ENCODE measurements around the gene KDM1B.

KDM1B gene, protein sequence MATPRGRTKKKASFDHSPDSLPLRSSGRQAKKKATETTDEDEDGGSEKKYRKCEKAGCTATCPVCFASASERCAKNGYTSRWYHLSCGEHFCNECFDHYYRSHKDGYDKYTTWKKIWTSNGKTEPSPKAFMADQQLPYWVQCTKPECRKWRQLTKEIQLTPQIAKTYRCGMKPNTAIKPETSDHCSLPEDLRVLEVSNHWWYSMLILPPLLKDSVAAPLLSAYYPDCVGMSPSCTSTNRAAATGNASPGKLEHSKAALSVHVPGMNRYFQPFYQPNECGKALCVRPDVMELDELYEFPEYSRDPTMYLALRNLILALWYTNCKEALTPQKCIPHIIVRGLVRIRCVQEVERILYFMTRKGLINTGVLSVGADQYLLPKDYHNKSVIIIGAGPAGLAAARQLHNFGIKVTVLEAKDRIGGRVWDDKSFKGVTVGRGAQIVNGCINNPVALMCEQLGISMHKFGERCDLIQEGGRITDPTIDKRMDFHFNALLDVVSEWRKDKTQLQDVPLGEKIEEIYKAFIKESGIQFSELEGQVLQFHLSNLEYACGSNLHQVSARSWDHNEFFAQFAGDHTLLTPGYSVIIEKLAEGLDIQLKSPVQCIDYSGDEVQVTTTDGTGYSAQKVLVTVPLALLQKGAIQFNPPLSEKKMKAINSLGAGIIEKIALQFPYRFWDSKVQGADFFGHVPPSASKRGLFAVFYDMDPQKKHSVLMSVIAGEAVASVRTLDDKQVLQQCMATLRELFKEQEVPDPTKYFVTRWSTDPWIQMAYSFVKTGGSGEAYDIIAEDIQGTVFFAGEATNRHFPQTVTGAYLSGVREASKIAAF
- 10.8 to 15.8 (median 13.7) reads per million in 4 donors for total RNA-seq

GRCh38 chr6:18155150-18155863 is at the start of gene KDM1B:
Gene KDM1B (plus strand): TSS chr6:18155422. CDS start chr6:18159896, 4,474 bp downstream.
- DNase-seq: peak; percentile 98 to 99 (median 98)

DNA sequence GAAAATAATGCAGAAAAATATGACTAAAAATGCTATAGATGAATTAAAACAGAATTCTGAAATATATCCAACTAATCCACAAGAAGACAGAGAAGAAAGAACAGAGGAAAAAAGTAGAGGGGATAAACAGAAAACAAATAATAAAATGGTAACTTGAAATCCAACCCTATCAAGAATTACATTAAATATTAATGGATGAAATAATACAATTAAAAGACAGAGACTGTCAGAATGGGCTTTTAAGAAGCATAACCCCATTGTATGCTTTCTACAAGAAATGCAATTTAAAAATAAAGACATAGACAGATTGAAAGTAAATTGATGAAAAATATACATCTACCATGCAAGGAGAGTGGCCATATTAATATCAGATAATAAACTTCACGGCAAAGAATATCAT is 48.2 kb upstream of the KDM1B start:
- no peak for DNase-seq

- DNase-seq: no peak
Measured at GRCh38 chr6:18110162-18110561, 45.1 kb upstream of the KDM1B start.

- DNase-seq: peak in 1 of 5 donors; percentile 74
Measured at GRCh38 chr6:18115356-18115755, 39.9 kb upstream of the KDM1B start.

DNA sequence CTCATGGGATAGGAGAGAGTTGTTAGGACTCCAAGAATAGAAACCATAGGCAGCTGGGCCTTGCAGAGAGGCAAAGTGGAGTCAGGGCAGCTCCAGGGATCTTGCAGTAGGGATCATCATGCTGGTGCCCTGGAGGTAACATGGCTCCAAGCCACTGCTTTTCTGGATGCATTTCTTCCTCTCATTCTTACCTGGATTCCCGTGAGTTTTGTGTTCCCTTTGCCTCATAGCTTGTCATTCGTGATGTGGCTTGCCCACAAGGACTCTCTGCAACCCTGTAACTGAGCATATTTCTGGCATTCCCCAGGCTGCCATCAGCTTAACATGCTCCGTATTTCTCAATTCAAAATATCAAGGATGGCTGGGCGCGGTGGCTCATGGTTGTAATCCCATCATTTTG is 38.1 kb upstream of the KDM1B start:
- DNase-seq: no peak

- DNase-seq: no peak
Measured at GRCh38 chr6:18118330-18118729, 36.9 kb upstream of the KDM1B start.

- DNase-seq: no peak
Measured at GRCh38 chr6:18119236-18119635, 36.0 kb upstream of the KDM1B start.

DNA sequence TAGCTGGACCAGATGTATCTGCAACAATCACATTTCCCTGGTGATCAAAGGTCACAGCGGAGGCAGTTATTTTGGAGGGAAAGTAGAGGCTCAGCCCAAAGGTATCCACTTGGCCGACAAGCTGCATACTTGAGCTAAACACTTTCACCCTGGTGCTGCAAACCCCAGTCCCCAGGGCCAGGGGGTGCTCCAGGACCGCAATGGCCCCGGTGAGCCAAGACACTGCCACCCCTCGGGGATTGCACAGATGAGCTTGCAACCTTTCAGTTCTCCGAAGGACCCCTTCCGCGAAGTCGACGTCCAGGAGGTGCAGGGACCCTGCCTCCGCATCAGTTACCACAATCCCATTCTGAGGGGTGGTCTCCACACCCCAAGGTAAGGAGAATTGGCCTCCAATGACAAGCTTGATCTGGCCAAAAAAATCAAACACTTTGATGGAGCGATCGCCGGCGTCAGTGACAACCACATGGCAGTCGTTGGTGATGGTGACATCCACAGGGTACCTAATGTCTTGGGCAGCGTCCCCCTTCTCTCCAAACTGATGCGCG is 33.6 kb upstream of the KDM1B start:
- no peak for DNase-seq

GRCh38 chr6:18122128-18123093 is 32.8 kb upstream of the KDM1B start, which contains the start of gene NHLRC1:
Gene NHLRC1 (minus strand): TSS chr6:18122677. CDS start chr6:18122606, 71 bp downstream.
- peak; percentile 28 to 82 (median 54) for DNase-seq

GRCh38 chr6:18126121-18126520 is 29.1 kb upstream of the KDM1B start:
- DNase-seq: no peak

DNA sequence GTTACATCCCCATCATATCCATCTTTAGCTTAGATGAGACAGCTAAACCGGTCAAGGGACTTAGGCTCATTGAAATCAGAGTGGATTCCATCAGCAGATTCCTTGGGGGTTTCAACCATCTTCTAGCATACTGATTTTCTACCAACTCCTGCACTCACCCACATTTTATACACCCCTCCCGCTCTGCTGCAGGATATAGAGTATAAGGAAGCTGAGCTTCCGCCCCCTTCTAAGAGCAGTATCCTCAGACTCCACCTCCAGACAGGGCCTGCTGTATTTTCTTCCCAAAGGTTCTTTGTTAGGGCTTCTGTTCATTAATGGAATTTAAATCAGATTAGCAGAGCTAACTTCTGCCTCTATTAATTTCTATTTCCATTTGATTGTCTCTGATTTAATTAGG is 22.9 kb upstream of the KDM1B start:
- no peak for DNase-seq

GRCh38 chr6:18135171-18135570 is 20.1 kb upstream of the KDM1B start:
- DNase-seq: no peak

GRCh38 chr6:18136260-18136659 is 19.0 kb upstream of the KDM1B start:
- DNase-seq: no peak

DNA sequence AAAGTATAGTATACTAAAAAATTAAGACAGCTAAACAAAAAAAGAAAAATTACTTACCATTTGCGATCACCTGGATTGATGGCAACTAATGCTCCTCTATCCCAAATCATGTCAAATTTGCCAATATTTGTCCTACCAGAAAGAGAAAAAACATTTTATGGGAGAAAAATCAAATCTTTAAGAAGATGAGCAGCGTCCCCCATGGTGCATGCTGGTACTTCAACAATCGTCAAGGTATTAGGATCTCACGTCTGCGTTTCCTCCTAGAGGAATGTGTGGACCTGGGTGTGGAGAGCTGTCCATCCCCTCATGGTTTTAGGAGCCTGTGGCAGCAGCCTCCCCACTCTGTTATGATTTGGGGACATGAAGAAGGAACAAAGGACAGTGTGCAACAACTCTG is 16.3 kb upstream of the KDM1B start:
- DNase-seq: no peak

DNA sequence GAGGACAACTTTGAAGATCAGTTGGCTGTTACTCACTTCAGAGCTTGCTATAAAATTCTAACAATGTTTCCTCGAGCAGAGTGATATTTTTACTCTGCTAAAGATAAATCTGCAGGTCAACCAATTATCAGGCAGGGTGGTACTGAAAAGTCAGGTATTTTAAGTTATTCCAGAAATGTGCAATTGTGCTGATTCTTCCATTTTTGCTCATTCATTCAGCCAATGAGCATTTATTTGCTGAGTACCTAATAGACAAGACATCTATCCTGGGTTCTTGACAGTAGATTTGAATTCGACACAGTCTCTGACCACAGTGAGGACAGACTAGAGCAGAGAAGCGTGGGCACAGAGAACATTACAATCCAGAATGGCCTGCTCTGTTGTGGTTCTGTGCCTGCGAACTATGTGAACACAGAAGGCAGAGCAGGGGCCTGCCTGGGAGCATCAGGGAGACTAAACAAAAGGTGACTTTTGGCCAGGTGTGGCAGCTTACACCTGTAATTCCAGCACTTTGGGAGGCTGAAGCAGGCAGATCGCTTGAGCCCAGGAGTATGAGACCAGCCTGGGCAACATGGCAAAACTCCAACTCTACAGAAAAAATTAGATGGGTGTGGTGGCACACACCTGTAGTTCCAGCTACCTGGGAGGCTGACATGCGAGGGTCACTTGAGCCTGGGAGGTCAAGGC is 15.1 kb upstream of the KDM1B start:
- no peak for DNase-seq

DNA sequence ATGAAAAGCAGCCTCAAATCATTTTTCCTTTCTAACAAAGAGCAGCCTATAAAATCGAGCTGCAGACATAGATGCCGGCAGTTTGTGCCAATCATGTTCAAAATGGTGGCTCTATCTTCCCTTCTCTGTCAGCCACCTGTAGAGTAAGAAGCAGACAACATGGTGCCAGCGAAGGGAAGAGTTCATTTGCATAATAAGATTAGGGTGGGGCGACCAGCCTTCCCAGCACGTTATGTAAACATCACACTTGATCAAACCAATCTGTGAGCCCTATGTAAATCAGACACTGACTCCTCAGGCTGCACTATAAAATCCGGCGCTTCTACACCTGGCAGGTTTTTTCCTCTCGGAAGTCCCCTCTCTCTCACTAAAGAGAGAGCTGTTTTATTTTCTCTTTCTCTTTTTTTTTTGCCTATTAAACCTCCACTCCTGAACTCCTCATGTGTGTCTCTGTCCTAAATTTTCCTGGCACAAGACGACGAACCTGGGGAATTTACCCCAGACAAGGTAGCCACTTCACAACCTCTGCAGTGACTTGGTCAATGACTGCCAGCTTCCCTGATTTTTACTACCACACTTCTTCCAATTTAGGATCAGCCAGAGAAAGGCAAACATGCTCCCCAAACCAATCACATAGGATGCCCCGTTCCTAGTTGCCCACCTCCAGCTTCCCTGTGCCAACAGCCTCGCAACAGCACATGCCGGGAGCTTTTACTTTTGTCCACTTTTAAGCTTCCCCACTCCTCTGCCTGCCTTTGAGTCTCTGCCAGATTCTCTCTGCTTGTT is 13.2 kb upstream of the KDM1B start:
- DNase-seq: no peak

DNA sequence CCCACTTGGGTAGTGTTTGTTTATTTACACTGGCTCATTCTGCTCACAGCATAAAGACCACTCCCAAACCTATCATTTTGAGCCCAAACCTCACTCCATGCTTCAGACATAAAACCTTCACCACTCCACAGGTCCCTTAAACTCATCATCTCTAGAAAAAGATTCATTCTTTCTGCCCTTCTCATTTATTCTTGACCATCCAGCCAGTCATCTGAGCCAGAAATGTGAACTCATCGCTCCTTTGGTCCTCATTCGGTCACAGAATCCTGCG is 12.7 kb upstream of the KDM1B start:
- DNase-seq: no peak

DNA sequence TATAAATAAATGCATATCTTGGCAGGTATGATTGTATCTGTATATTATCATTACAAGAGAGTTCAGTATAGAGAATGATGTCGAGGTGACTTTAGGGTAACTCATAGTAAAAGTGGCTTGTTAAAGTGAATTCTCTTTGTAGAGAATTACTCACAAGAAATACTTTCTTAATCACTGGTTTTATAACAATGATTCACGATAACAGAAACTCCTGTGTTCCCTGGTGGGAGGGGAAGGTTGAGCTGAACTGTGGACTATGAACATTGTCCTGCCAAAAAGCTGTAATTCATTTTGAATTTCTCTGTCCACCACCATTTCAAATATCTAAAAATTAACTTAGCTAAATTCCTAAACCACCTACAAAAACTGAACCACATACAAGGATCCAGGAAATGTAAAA is 8.1 kb upstream of the KDM1B start:
- no peak for DNase-seq

GRCh38 chr6:18147616-18148015 is 7.6 kb upstream of the KDM1B start:
- DNase-seq: no peak

DNA sequence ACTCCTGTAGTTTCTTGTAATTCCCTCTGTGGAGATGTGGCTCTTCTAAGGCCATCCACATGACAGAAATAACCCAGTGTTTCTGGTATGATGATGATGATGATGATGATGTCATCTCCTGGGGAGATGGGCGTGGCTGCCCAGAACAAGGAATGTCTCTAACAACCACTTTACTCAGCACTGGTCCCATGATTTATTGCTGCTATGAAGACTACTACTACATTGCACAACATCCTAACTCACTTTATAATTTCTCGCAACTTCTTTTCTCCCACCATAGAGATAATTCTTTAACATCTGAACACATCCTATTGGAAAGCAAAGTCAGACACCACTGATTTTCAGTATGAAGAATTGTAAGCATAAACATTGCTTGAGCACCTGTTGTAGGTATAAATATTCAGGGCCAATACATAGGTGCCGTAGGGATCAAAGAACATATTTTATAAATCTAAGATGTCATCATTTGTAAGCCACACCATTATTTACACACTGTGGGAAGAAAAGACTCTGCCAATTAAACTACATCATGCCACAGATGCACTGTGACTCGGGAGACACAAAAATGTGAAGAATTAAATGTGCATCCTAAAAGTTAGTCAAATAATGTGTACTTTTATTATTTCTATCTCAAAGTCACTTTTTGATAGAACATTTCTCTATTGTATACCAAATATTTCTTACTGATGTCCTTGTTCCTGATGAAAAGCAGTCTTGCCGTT is 6.8 kb upstream of the KDM1B start:
- no peak for DNase-seq

Data from T-helper 1 cell (primary cell).